Adrenal gland (tissue), 5 donors: ENCODE measurements around the gene CMC1.
"Not testable (repeated sequence)": the region's sequence is repeated elsewhere in the genome, so short reads cannot be mapped to it uniquely, and the experiment has no call there.

ENCODE experiments used
- POLR2A ChIP-seq, 2 donors: fragments of 450-650 bp; IDR thresholded peaks; one replicate each; pipeline ENCODE4 v1.6.1; 2017; ENCODE audit warnings: antibody characterized with exemption in 2 of 2, mild to moderate bottlenecking in 2 of 2, moderate library complexity in 1 of 2
- TF ChIP-seq, protein P1 (sequence below), 6 experiments: fragments of 450-650 bp in 4 of 6; fragments of 200-600 bp in 2 of 6; sonication (generic) in 1 of 6; IDR thresholded peaks; 1 replicate in 5 of 6; 2 replicates in 1 of 6; pipeline versions ENCODE4 v1.5.1 to v1.8.0; 2016 to 2021; ENCODE audit warnings: antibody characterized with exemption in 6 of 6, mild to moderate bottlenecking in 2 of 6, moderate library complexity in 1 of 6
- donor health status: DM: no; HTN: no; CAD: no.

DNA sequence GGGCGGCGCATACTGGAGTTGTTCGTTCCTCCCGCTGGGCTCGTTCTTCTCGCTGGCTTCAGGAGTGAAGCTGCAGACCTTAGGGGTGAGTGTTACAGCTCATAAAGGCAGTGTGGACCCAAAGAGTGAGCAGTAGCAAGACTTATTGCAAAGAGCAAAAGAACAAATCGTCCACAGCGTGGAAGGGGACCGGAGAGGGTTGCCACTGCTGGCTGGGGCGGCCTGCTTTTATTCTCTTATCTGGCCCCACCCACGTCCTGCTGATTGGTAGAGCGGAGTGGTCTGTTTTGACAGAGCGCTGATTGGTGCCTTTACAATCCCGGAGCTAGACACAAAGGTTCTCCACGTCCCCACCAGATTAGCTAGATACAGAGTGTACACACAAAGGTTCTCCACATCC is 41.8 kb upstream of the CMC1 start:
- TF ChIP-seq, protein P1, sequence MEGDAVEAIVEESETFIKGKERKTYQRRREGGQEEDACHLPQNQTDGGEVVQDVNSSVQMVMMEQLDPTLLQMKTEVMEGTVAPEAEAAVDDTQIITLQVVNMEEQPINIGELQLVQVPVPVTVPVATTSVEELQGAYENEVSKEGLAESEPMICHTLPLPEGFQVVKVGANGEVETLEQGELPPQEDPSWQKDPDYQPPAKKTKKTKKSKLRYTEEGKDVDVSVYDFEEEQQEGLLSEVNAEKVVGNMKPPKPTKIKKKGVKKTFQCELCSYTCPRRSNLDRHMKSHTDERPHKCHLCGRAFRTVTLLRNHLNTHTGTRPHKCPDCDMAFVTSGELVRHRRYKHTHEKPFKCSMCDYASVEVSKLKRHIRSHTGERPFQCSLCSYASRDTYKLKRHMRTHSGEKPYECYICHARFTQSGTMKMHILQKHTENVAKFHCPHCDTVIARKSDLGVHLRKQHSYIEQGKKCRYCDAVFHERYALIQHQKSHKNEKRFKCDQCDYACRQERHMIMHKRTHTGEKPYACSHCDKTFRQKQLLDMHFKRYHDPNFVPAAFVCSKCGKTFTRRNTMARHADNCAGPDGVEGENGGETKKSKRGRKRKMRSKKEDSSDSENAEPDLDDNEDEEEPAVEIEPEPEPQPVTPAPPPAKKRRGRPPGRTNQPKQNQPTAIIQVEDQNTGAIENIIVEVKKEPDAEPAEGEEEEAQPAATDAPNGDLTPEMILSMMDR (IDR thresholded peaks at IDR 0.05), result not testable (repeated sequence)
- not testable (repeated sequence) for TF ChIP-seq POLR2A (IDR thresholded peaks at IDR 0.05)
